K562 (cell line): Measurements from ENCODE around the gene SLC35A2. TPM values are rescaled to one million over a fixed set of nuclear protein-coding genes. Genes with fewer than 3 reads are reported as not detected.

Source experiments
- ARID4B ChIP-seq: sonication (generic); formaldehyde crosslinking; IDR thresholded peaks from 2 replicates; pipeline ENCODE4 v1.8.0; 2022; ENCODE audit warnings: mild to moderate bottlenecking, missing genetic modification reagents
- CBX2 ChIP-seq: fragments of 200-600 bp; sonication (generic); IDR thresholded peaks from one replicate; pipeline ENCODE4 v1.6.1; 2012; ENCODE audit warnings: mild to moderate bottlenecking, low read length, inconsistent platforms; ENCODE audit not compliant: insufficient read depth, poor library complexity, severe bottlenecking
- CEBPB ChIP-seq: fragments of 450-650 bp; IDR thresholded peaks from 2 replicates; pipeline ENCODE4 v1.6.1; 2016; ENCODE audit warnings: missing genetic modification characterization, missing compliant biosample characterization
- CHD4 ChIP-seq: fragments of 200-600 bp; sonication (generic); IDR thresholded peaks from 3 replicates; pipeline ENCODE4 v1.6.1; 2012; ENCODE audit warnings: low read depth, mild to moderate bottlenecking, mixed read lengths, low read length, inconsistent platforms; ENCODE audit not compliant: insufficient read depth, insufficient replicate concordance, poor library complexity, severe bottlenecking
- ELF1 ChIP-seq: fragments of 200-800 bp; sonication (Bioruptor generic); IDR thresholded peaks from 2 replicates; pipeline ENCODE4 v1.6.1; 2016; ENCODE audit warnings: missing genetic modification characterization, missing compliant biosample characterization
- ELF4 ChIP-seq: fragments of 450-650 bp; formaldehyde crosslinking; IDR thresholded peaks from 2 replicates; pipeline ENCODE4 v1.4.0; 2022; ENCODE audit warnings: missing genetic modification characterization
- GTF2E2 ChIP-seq: fragments of 200-800 bp; sonication (Bioruptor generic); IDR thresholded peaks from 2 replicates; pipeline ENCODE4 v1.6.1; 2016; ENCODE audit warnings: missing genetic modification characterization, missing compliant biosample characterization
- HBP1 ChIP-seq: fragments of 450-650 bp; formaldehyde crosslinking; IDR thresholded peaks from 2 replicates; pipeline ENCODE4 v1.4.0; 2022; ENCODE audit warnings: missing genetic modification characterization
- NFXL1 ChIP-seq: fragments of 450-650 bp; formaldehyde crosslinking; IDR thresholded peaks from 2 replicates; pipeline ENCODE4 v1.4.0; 2021; ENCODE audit warnings: mild to moderate bottlenecking
- ZNF274 ChIP-seq: IDR thresholded peaks from 2 replicates; pipeline ENCODE4 v1.6.1; 2011; ENCODE audit warnings: low read depth, mild to moderate bottlenecking, low read length, moderate library complexity, borderline replicate concordance
- ZNF449 ChIP-seq: fragments of 250-450 bp; sonication (Bioruptor Pico); IDR thresholded peaks from 2 replicates; pipeline ENCODE4 v1.8.0; 2022; ENCODE audit warnings: moderate library complexity, mild to moderate bottlenecking, inconsistent platforms
- ZNF79 ChIP-seq: fragments of 250-450 bp; sonication (Bioruptor Pico); IDR thresholded peaks from 2 replicates; pipeline ENCODE4 v1.4.0; 2020; ENCODE audit warnings: low read depth, mild to moderate bottlenecking, moderate library complexity
- polyA plus RNA-seq, 8 experiments: library from polyadenylated mRNA; depleted of rRNA in 4 of 8; stranded (reverse) in 5 of 8; unstranded in 3 of 8; fragments of >200 nt; fragmentation: Nextera tagmentation in 2 of 8; fragmentation: Illumina TruSeq in 1 of 8; extraction: Ambion mirVana in 2 of 8; extraction: Trizol in 1 of 8; gene quantifications; 2 replicates each; pipeline versions ENCODE4 v1.2.1 to v1.2.3, GENCODE V29; 2011 to 2014; ENCODE audit warnings: inconsistent platforms in 1 of 8, missing spikeins in 1 of 8
- total RNA-seq, 7 experiments: library from RNA; depleted of rRNA in 6 of 7; stranded (reverse); fragments of >200 nt in 6 of 7; fragmentation: Illumina TruSeq in 2 of 7; extraction: Trizol in 2 of 7; gene quantifications; 2 replicates each; pipeline versions ENCODE4 v1.2.1 to v1.2.3, GENCODE V29; 2011 to 2021; ENCODE audit warnings: low replicate concordance in 1 of 7

SLC35A2 gene
- total and polyA plus RNA-seq, 9 of the 15 experiments (the other 6 are each of a cell fraction or from before 2014, with no cell fraction given), result 3.3 to 38.9 (median 20.0) TPM

DNA sequence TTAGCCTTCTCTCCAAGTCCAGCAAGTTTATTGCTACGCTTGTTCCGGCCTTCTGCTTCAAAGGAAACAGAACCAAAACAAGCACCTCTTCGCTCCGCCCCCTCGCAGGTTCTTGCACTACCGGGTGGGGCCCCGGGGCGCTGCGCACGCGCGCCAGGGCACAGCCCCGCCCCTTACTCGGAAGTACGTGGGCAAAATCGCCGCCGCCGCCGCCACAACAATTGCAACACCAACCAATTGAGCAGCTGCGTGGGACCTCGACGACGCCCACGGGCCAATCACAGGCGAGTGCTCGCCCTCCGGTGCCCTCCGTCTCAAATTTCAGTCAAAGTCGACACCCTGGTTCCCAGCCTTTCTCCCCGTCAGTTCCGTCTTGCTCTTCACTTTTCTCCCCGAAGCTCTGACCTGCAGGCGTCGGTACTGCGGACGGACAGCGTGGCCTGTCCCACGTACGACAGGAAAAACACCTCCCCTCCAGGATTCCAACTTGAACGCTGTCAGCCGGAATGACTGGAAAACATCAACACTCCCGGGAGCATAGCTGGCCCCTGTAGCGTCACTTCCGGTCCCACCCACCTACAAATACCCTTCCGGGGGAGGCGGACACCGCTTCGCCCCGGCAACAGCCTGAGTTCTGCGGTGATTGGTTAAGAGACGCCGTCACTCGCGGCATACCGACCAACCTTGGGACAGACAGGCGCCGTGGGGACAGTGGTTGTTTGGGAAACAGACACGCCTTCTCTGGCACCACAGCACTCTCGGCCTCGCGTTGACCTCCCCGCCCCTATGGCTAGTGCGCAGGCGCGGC lies 46.6 kb upstream of the SLC35A2 start (continued):
- TF ChIP-seq NFXL1 (CRISPR knock-in tag) (no peak), CHD4 (no peak), ELF1 (tag) (peak; percentile 85), CBX2 (no peak), ZNF274 (no peak), HBP1 (no peak), ZNF449 (CRISPR knock-in tag) (no peak), ZNF79 (no peak), ELF4 (CRISPR knock-in tag) (no peak), ARID4B (CRISPR knock-in tag) (no peak), CEBPB (peak; percentile 95), GTF2E2 (tag) (0 out of 2 replicates have a peak, but pooled peaks have one; percentile 37)
